K562 (cell line): ENCODE measurements around the gene SHISA7. TPM values are rescaled to one million over a fixed set of nuclear protein-coding genes. Genes with fewer than 3 reads are reported as not detected.

Experiments
- ATAC-seq: fragments of 200-7000 bp; cut with Tn5 transposase; 3 replicates; pipeline ENCODE4 v1.9.1; 2020; ENCODE audit warnings: moderate library complexity
- BruUV-seq: library from RNA; stranded (reverse); fragments of 400-500 nt; replicated peaks from 2 replicates; lab custom pipeline; 2021; lab: Mats Ljungman, UMichigan
- CTCF ChIA-PET: fragments of 300-600 bp; formaldehyde crosslinking; extraction: SDS; loops from one replicate; lab custom pipeline; 2021; ENCODE audit warnings: low intra/inter-chr PET ratio; lab: Yijun Ruan, JAX
- POLR2A ChIA-PET: fragments of 300-600, 350-650 bp; sonication (Branson Sonifier 250); formaldehyde crosslinking; extraction: SDS; loops from one replicate; lab custom pipeline; 2021; ENCODE audit warnings: antibody characterized with exemption, inconsistent platforms; lab: Yijun Ruan, JAX
- DNase-seq, 4 experiments: peaks; one replicate each; pipeline versions ENCODE4 v3.0.0 to v3.0.0-alpha.2; 2011 to 2018; ENCODE audit warnings: low spot score in 3 of 4, mixed read lengths in 3 of 4; ENCODE audit errors: extremely low read depth in 1 of 4
- FAIRE-seq: peaks from 2 replicates; lab custom pipeline; 2011; peaks lifted over from hg19 to GRCh38; lab: Jason Lieb, UNC
- H2AFZ ChIP-seq: 2 replicates; pipeline ENCODE4 v1.6.0; 2011; ENCODE audit warnings: low read depth, low read length, control low read depth, inconsistent platforms
- H3K27ac ChIP-seq: fragments of 200-600 bp; 3 replicates; pipeline ENCODE4 v1.8.0; 2011; ENCODE audit warnings: low read depth, mild to moderate bottlenecking, control low read depth, inconsistent platforms, low read length, moderate library complexity, mixed read lengths; ENCODE audit errors: extremely low read depth
- H3K27me3 ChIP-seq, 2 experiments: fragments of 300-600 bp in 1 of 2; 2 replicates in 1 of 2; 3 replicates in 1 of 2; pipeline versions ENCODE4 v1.6.0 to v1.8.0; 2011; ENCODE audit warnings: inconsistent platforms in 2 of 2, low read length in 2 of 2, mild to moderate bottlenecking in 1 of 2, mixed read lengths in 1 of 2, moderate library complexity in 1 of 2; ENCODE audit not compliant: control insufficient read depth in 2 of 2, insufficient read depth in 2 of 2
- H3K36me3 ChIP-seq: fragments of 300-600 bp; 3 replicates; pipeline ENCODE4 v1.8.0; 2011; ENCODE audit warnings: mild to moderate bottlenecking, low read length, inconsistent platforms; ENCODE audit not compliant: control insufficient read depth, insufficient read depth
- H3K4me1 ChIP-seq, 2 experiments: fragments of 200-600 bp in 1 of 2; replicated peaks in 1 of 2; 2 replicates in 1 of 2; 3 replicates in 1 of 2; pipeline versions ENCODE4 v1.5.1 to v1.8.0; 2011; ENCODE audit warnings: inconsistent platforms in 2 of 2, low read length in 2 of 2, mild to moderate bottlenecking in 1 of 2, mixed read lengths in 1 of 2, moderate library complexity in 1 of 2; ENCODE audit not compliant: control insufficient read depth in 2 of 2, insufficient read depth in 2 of 2
- H3K4me2 ChIP-seq: 2 replicates; pipeline ENCODE4 v1.6.1; 2011; ENCODE audit warnings: low read length, control low read depth, inconsistent platforms, mixed read lengths; ENCODE audit not compliant: insufficient read depth
- H3K4me3 ChIP-seq: fragments of 200-600 bp; sonication (generic), shearing (Covaris generic); 2 replicates; pipeline ENCODE4 v1.5.1; 2016; ENCODE audit warnings: control low read depth, inconsistent platforms
- H3K79me2 ChIP-seq: fragments of 200-600 bp; 3 replicates; pipeline ENCODE4 v1.8.0; 2011; ENCODE audit warnings: low read length, inconsistent platforms; ENCODE audit not compliant: control insufficient read depth, insufficient read depth
- H3K9ac ChIP-seq, 2 experiments: 2 replicates each; pipeline versions ENCODE4 v1.6.0 to v1.6.1; 2011; ENCODE audit warnings: low read depth in 2 of 2, low read length in 2 of 2, control low read depth in 1 of 2, inconsistent platforms in 1 of 2, mild to moderate bottlenecking in 1 of 2, mixed read lengths in 1 of 2; ENCODE audit not compliant: insufficient read depth in 1 of 2
- H3K9me1 ChIP-seq: one replicate; pipeline ENCODE4 v1.6.0; 2011; ENCODE audit warnings: inconsistent platforms, mild to moderate bottlenecking, low read length, moderate library complexity; ENCODE audit not compliant: control insufficient read depth, insufficient read depth
- H3K9me3 ChIP-seq: replicated peaks from 2 replicates; pipeline ENCODE4 v1.5.1; 2011; ENCODE audit warnings: low read depth, low read length, inconsistent platforms; ENCODE audit not compliant: control insufficient read depth, insufficient read depth
- H4K20me1 ChIP-seq: replicated peaks from 2 replicates; pipeline ENCODE4 v1.6.1; 2011; ENCODE audit warnings: low read length, inconsistent platforms, mixed read lengths; ENCODE audit not compliant: control insufficient read depth, insufficient read depth
- POLR2G ChIP-seq: fragments of 200-400 bp; formaldehyde crosslinking; IDR thresholded peaks from 2 replicates; pipeline ENCODE4 v1.6.1; 2017; ENCODE audit warnings: low read depth, mild to moderate bottlenecking, antibody characterized with exemption, low read length, moderate library complexity
- PRPF4 ChIP-seq: fragments of 200-400 bp; formaldehyde crosslinking; IDR thresholded peaks from one replicate; pipeline ENCODE4 v1.6.1; 2017; ENCODE audit warnings: low read length, low read depth, mild to moderate bottlenecking; ENCODE audit not compliant: insufficient read depth, poor library complexity, severe bottlenecking
- ZBTB7A ChIP-seq: IDR thresholded peaks from 2 replicates; pipeline ENCODE4 v1.6.1; 2011; ENCODE audit warnings: low read depth, mild to moderate bottlenecking, low read length, moderate library complexity, borderline replicate concordance; ENCODE audit not compliant: control insufficient read depth
- WGBS: fragments of 100-300 bp; shearing (Covaris generic); methylation state at CpG from one replicate; pipeline ENCODE4 v1.1.6; 2016; ENCODE audit warnings: low coverage, mixed read lengths; ENCODE audit not compliant: insufficient coverage; ENCODE audit errors: missing lambda C conversion rate; 5-methylcytosine and 5-hydroxymethylcytosine counted together
- in situ Hi-C: fragments of 300-500 bp; cut with MboI; formaldehyde crosslinking; loops from 4 replicates; pipeline ENCODE4 v1.15.0; 2018; ENCODE audit warnings: inconsistent platforms, mixed read lengths
- intact Hi-C: fragments of 100-400 bp; cut with micrococcal nuclease; formaldehyde crosslinking; loops from 2 replicates; pipeline ENCODE4 v1.14.2; 2022
- polyA plus RNA-seq, 8 experiments: library from polyadenylated mRNA; depleted of rRNA in 4 of 8; stranded (reverse) in 5 of 8; unstranded in 3 of 8; fragments of >200 nt; fragmentation: Nextera tagmentation in 2 of 8; fragmentation: Illumina TruSeq in 1 of 8; extraction: Ambion mirVana in 2 of 8; extraction: Trizol in 1 of 8; gene quantifications; 2 replicates each; pipeline versions ENCODE4 v1.2.1 to v1.2.3, GENCODE V29; 2011 to 2014; ENCODE audit warnings: inconsistent platforms in 1 of 8, missing spikeins in 1 of 8
- total RNA-seq, 7 experiments: library from RNA; depleted of rRNA in 6 of 7; stranded (reverse); fragments of >200 nt in 6 of 7; fragmentation: Illumina TruSeq in 2 of 7; extraction: Trizol in 2 of 7; gene quantifications; 2 replicates each; pipeline versions ENCODE4 v1.2.1 to v1.2.3, GENCODE V29; 2011 to 2021; ENCODE audit warnings: low replicate concordance in 1 of 7
- TF ChIP-seq, protein P1 (sequence below): fragments of 250-450 bp; sonication (Bioruptor Pico); IDR thresholded peaks from 2 replicates; pipeline ENCODE4 v1.5.0; 2021; ENCODE audit warnings: mild to moderate bottlenecking, borderline replicate concordance
- TF ChIP-seq, protein P2 (sequence below), 2 experiments: fragments of 450-650 bp; conservative IDR thresholded peaks; 2 replicates each; pipeline ENCODE4 v1.6.1; 2017; ENCODE audit warnings: mild to moderate bottlenecking in 2 of 2, moderate library complexity in 2 of 2

Gene SHISA7
- total and polyA plus RNA-seq, 9 of the 15 experiments (the other 6 are each of a cell fraction or from before 2014, with no cell fraction given), result 0.01 to 0.40 (median 0.07) TPM

DNA sequence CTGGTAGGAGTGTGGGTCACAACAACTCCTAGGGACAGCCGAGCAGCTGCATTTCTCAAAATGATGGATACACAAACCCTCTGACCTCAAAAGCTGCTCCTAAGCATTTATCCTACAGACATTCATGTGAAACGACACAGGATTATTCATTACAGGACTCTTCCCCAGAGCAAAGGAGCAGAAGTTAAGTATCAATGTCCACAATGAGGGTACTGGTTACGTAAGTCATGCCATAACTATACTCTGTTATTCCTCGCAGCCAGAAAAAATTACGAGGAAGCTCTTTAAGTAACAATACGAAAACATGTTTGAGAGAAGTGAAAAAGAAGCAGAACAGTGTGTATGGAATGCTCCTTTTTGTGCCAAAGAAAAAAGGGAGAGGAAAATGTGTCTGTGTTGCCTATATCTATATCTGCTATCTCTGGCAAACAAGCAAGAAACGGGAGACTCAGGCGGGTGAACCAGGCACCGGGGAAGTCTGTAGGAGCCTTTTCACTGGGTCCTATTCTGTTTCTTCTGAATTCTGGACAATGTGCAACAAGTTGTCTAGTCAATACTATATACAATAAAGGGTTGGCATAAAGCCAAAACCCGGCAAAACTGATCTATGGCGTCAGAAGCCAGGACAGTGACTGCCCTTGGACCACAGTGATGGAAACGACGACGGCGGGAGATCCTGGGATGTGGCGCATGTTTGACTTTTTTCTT is 17.0 kb upstream of the SHISA7 start (continued):
- TF ChIP-seq, protein P1, sequence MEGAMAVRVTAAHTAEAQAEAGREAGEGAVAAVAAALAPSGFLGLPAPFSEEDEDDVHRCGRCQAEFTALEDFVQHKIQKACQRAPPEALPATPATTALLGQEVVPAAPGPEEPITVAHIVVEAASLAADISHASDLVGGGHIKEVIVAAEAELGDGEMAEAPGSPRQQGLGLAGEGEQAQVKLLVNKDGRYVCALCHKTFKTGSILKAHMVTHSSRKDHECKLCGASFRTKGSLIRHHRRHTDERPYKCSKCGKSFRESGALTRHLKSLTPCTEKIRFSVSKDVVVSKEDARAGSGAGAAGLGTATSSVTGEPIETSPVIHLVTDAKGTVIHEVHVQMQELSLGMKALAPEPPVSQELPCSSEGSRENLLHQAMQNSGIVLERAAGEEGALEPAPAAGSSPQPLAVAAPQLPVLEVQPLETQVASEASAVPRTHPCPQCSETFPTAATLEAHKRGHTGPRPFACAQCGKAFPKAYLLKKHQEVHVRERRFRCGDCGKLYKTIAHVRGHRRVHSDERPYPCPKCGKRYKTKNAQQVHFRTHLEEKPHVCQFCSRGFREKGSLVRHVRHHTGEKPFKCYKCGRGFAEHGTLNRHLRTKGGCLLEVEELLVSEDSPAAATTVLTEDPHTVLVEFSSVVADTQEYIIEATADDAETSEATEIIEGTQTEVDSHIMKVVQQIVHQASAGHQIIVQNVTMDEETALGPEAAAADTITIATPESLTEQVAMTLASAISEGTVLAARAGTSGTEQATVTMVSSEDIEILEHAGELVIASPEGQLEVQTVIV, result no peak
- TF ChIP-seq, all 486 proteins: peak for 10

DNA sequence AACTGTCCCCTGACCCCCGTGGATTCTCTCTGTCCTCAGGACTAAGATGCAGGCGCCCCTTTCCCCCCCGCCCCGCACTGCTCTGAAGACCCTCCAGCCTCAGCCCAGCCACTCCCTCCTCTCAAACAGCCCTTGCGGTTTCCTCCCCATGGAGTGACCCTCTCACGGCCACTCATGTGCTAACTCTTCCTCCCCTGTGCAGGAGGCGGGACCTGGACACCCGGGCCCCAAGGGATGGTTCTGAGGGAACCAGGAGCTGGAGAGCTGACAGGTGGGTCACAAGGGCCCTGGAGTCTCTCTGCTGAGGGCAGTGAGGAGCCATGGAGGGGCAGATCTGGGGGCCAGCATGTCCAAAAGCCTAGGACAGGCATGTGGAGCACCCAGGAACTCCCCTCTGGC is 16.4 kb upstream of the SHISA7 start:
- Histone ChIP-seq H3K4me3 (peak overlapping the region; percentile 81; the same call in 1 of the 2 replicates), H3K36me3 (peaks cover 34% of the 10 kb centered on the region; the same call in 2 of the 3 replicates), H3K9me3 (no peaks in the 10 kb centered on the region), H3K9me1 (no peaks in the 10 kb centered on the region), H3K79me2 (peaks cover 43% of the 10 kb centered on the region), H3K4me1 (peaks cover 21 to 70% of the 10 kb centered on the region in 2 experiments), H3K4me2 (peak overlapping the region; percentile 87), H3K9ac (peak overlapping the region; percentile 56 to 87), H3K27ac (no peak overlapping the region; the same call in 2 of the 3 replicates), H4K20me1 (no peaks in the 10 kb centered on the region; the same call in 1 of the 2 replicates), H3K27me3 (no peaks in the 10 kb centered on the region), H2AFZ (no peak overlapping the region)
- BruUV-seq, result no TSS peak
- TF ChIP-seq ZBTB7A, result peak; percentile 43; the same call in 1 of the 2 replicates
- no peak for TF ChIP-seq PRPF4
- TF ChIP-seq, protein P2, sequence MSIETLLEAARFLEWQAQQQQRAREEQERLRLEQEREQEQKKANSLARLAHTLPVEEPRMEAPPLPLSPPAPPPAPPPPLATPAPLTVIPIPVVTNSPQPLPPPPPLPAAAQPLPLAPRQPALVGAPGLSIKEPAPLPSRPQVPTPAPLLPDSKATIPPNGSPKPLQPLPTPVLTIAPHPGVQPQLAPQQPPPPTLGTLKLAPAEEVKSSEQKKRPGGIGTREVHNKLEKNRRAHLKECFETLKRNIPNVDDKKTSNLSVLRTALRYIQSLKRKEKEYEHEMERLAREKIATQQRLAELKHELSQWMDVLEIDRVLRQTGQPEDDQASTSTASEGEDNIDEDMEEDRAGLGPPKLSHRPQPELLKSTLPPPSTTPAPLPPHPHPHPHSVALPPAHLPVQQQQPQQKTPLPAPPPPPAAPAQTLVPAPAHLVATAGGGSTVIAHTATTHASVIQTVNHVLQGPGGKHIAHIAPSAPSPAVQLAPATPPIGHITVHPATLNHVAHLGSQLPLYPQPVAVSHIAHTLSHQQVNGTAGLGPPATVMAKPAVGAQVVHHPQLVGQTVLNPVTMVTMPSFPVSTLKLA (conservative IDR thresholded peaks at IDR 0.05), result 0 out of 4 replicates have a peak, but pooled peaks of 1 of the 2 experiments have one; percentile 0
- TF ChIP-seq POLR2G, result 0 out of 2 replicates have a peak, but pooled peaks have one; percentile 16
- intact Hi-C loops (no loop called here), in situ Hi-C loops (no loop called here)
- WGBS, result 46% methylated on average over 7 of the region's 8 CpGs
- no peak for ATAC-seq
- DNase-seq, result no peak
- CTCF ChIA-PET, result no interaction called here
- POLR2A ChIA-PET, result interaction anchor here (0.6 to 2.2 kb wide), 4 partner anchors 15 to 243 kb away, joined by 3 to 6 read pairs (median 4); partner anchors contain the start of gene ZNF628
- no peak for FAIRE-seq
